ENCODE data around the gene PHF21B. TPM values are rescaled to one million over a fixed set of nuclear protein-coding genes. Genes with fewer than 3 reads are reported as not detected.
"Not testable (repeated sequence)": the region's sequence is repeated elsewhere in the genome, so short reads cannot be mapped to it uniquely, and the experiment has no call there.

The PHF21B gene
- total RNA-seq, 1 donor from 2014 or later, result 3.9 TPM

DNA sequence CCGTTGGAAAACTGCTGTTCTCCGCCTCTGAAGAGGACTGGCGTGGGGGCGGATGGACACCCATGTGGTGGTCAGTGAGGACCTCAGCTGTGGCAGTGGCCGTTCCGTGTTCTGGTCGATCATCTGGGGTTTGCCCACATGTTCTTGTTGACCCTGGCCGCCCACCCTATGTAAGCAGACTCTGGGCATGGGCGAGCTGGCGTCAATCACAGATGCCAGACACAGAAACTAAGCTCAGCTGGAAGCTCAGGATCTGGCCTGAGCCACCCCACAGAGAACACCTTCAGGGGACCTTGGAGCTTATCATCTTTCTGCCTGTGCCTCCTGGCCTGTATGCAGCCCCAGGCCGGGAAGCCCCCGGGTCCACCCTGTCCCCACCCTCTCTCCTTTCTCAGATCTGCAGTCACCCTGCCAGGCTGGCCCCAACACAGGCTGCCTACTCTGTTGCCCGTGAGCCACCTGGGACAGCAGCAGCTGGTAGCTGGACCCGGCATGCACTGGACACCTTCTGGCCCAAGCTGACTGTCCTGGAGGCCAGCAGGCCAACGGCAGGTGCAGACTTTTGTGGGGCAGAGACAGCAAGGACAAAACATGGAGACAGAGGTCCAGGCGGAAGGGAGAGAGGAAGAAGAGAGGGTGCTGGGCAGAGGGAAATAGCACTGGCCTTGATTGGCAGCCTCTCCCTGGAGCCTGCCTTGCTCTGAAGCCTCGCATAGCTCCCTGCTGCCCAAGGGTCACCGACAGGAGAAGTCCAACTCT, 91.5 kb downstream of the PHF21B start:
- DNase-seq (ENCODE audit: low spot score), result no peak

DNA sequence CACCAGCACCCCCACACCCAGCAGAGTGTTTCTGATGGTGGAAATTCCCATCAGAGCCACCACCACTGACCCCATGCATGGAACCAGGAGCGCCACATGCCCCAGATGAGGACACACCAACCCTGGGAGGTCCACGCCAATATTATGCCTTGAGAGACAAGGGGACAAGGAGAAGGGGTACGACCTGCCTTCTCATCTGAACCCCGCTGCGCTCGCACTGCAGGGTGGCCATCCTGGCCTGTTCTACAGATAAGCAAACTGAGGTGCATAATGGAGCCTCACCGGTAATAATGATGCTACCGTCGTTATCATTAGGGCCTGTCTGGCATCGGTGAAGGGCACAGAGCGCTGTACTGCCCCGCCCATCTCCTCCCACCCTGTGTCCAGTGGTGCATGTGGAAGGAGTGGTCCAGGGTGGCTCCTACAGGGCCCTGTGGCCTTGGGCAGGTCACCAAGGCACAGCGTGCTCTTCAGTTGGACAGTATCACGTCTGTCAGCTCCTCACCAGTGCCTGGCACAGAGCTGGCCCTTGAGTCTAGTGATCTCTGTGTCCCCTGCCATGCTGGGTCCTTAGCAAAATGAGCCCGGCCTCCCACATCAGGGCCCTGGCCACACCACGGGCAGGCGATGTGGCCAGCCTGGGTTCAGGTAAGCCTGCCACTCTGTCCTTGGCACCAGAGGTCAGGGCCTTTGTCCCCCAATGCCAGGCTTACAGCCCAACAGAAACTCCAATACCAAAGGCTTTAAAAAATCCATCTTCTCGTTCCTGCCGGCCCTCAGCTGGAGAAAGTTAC, 92.2 kb downstream of the PHF21B start:
- DNase-seq (ENCODE audit: low spot score), result no peak

DNA sequence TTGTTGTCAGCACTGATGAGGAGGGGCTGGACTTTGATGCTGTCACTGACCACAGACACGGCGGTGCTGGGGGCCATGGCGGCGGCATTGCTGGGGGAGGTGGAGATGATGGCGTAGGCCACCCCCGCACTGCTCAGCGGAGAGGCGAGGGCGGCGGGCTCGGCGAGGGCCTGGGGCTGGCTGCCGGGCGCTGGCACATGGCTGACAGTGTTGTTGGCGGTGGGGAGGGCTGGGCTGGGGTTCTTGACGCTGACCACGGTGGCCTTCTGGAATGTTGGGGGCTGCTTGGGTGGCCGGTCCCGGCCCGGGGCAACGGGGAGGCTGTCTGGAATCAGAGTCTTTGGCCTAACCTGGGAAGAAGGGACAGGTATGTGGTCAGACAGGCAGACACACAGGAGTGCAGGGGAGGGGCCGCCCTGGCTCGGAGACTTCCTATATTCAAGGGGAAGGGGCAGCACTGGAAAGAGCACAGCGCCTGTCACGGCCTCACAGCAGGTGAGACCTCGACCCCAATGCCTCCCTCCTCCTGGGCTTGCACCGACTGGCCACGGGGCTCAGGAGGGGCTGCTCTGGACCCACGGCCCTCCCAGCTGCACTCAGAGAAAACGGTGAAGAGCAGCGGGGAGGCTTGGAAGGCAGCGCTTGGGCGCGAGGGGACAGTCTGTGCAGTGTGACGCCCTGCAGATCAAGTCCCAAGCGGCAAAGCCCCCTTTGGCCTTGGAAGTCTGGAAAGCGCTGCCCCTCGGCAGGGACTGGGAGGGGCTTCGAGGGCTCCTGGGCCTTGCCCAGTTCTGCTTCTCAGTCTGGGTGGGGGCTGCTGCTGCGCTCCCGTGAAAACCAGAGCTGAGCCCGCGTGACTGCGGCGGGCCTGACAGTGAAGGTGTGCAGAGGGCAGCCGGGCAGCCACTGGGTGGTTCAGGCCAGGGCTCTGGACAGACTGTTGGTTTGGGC, 93.2 kb downstream of the PHF21B start:
- no peak for DNase-seq (ENCODE audit: low spot score)

DNA sequence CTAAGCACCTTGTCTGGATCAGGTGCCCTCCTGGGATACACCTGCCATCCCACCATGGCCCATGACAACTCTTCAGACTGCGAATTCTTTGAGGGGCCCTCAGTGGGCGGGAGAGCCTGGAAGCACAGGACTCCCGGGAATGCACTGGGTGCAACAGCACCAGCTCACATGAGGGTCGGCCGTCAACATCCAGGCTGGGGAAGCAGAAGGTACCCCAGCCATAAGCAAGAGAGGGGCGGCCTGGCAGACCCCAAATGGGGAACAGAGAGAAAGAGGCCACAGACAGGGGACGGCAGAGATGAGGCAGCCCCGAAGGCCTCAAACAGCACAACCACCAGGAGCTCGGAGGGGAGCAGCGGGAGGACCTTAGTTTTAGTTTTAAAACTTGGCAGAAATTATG, 94.4 kb downstream of the PHF21B start:
- DNase-seq (ENCODE audit: low spot score), result no peak

DNA sequence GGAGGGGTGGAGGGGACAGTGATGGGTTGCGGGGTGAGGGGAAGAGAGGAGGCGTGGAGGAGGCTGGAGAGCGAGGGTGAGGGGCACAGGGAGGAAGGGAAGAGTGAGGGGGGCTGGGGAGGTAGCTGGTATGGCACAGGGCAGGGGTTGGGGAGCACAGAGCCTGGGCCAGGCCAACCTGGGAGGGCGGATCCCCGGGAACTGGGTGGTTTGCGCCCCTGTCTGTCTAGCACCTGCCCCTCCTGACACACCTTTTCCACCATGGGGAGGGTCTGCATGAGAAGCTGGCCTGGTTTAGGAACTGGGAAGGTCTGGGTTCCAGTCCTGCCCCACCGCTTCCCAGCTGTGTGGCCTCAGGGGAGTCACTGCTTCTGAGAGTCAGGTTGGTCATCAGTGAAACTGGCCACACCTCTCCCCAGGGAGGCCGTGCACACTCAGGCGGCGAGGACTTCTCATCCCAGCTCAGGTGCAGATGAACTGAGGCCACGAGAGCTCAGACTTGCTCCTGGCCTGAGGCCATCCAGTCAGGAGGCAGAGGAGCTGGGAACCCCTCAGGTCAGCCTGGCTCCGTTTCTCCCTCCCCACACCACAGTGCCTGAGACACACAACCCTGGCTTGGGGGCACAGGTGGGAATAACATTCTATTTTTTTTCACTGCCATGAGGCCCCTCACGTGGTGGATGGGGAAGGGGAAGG, 95.6 kb downstream of the PHF21B start:
- no peak for DNase-seq (ENCODE audit: low spot score)

DNA sequence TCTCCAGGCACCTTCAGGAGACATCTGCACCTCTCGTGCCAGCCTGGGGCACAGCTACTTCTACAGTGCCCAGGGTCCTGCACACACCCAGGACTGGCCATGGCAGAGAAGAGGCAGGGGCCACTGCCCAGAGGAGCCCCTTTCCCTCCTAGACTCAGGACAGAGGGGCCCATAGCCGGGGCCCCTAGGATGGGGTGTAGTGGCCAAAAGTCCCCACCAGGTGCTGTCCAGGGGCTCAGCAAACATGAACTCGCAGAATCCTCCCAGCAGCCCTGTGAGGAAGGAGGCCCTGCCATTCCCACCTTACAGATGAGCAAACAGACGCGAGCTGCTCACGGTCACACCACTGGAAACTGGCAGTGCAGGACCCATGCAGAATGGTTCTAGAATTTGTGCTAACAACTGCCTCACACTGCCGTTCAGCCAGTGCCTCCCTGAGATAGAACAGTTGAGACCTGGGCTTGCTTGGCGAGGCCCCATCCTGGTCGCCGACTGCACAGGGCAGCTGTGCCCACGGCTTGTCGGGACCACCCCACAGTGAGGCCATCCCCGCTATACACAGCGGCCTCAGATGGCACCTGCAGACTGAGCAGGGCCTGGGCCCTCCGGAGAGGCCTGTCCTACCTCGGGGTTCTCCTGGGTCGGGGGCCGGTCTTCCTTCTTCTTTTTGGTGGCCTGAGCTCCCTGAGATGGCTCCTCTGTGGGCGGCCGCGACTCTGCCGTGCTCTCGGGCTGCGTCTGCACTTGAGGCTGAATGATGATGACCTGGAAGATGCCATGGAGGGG, 96.4 kb downstream of the PHF21B start:
- no peak for DNase-seq (ENCODE audit: low spot score)

DNA sequence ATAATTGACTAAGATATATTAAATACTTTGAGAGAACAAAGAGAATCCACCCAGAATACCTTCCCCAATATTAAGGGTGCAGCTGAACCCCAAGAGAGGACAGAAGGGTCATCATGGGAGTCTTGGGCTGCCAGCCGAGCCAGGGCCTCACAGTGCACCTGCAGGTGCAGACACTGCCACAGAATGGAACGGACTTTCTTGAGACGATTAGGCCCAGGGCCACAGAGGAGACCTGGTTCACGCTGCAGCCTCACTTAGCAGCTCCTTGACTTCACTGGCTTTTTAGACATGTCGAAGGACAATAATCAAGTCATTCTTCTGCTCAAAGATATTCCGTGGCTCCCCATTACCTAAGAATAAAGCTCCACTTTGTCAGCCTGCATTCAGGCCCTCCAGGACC, 100.6 kb downstream of the PHF21B start:
- DNase-seq (ENCODE audit: low spot score), result no peak

DNA sequence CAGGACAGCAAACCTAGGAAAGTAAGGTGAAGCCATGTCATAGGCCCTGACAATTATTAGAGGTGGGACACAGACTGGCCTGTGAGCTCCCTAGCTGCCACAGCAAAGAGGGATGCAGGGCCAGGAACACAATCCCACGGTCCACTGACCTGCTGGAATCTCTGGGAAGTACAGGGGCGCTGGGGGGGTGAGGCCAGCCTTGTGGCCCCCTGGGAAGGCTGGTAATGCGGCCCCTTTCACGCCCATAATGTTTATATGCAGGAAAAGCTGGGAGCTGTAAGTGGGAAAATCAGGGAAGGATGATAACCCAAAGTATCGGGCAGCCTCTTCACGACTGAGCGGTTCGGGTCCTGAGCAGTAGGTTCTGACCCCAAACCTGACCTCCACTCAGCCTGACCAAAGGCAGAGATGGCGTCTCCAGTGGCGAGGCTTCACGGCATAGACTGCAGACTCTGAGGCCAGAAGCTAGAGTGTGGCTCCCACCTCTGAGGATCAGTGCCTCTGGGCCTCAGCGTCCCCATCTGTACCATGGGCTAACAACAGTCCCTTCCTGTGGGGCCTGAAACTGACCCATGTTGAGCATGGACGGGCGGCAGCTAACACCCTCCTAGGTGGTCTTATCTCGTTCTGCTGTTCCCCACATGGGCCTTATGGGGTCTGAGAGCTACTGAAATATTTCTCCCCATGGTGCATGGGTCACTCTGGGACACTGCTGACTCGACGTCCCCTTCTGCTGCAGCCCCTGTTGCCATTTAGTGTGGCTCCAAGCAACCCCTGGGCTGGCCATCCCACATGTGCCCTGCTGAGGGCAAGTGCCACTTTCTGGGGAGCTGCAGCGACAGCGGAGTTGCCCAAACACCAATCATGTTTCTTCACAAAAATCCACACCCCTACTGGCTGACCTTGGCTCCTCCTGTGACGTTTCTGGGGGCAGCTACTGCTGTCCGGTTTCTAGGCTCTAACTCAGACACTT, 101.8 kb downstream of the PHF21B start:
- DNase-seq (ENCODE audit: low spot score), result no peak

DNA sequence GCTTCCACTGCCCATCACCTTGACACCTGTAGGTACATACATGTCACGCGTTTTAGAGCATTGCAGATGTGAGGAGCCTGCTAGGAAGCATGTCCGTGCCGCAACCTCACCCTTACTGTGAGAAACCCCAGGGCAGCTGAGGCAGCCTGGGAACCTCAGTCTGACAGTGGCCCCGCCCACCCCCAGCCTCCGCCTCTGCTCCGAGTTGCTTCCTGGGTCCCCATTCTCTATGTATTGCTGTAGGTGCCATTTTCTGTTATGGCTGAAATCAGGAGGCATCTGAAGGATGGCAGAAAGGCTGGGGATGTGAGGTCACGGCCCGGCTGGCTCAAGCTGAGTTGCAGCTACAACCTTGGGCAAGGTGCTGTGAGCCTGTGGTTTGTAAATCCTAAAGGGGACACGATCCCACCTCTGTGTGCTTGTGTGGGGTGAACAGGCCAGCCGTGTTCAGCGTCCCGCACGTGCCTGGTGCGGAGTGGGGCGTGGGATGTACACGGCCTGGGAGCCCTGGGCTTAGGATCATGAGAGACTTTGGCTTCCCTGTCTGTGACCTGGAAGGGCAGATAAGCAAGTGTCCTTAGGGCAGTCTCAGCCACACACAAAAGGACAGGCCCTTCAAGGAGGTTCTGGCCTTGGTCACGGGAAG, 102.7 kb downstream of the PHF21B start:
- no peak for DNase-seq (ENCODE audit: low spot score)

DNA sequence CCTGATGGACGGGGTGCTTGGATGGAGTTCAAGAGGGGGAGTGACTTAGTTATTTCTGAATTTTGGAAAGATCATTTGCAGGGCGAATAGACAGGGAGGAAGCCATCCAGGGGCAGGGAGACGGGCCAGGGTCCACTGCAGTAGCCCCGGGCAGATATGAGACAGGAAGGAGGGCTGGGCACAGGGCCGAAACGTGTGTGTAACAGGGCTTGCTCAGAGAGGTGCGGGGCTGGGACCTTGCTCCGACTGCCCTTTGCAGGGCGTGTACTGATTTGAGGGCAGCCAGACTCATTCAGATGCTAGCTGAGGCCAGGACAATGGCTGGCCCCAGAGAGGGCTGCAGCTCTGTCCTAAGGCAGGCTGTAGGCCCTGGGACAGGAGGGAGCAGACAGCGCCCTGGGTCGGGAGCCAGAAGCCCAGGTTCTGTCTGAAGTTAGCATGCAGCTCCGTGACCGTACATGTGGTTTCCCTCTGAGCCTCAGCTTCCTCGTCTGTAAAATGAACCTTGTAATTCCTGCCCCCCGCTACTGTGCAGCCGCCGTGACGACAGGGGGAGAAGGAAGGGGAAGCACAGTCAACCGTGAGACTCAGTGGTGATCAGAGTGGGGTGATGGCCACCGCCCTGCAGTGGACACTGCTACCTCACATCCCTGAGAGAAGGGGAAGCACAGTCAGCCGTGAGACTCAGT, 103.4 kb downstream of the PHF21B start:
- DNase-seq (ENCODE audit: low spot score), result no peak

DNA sequence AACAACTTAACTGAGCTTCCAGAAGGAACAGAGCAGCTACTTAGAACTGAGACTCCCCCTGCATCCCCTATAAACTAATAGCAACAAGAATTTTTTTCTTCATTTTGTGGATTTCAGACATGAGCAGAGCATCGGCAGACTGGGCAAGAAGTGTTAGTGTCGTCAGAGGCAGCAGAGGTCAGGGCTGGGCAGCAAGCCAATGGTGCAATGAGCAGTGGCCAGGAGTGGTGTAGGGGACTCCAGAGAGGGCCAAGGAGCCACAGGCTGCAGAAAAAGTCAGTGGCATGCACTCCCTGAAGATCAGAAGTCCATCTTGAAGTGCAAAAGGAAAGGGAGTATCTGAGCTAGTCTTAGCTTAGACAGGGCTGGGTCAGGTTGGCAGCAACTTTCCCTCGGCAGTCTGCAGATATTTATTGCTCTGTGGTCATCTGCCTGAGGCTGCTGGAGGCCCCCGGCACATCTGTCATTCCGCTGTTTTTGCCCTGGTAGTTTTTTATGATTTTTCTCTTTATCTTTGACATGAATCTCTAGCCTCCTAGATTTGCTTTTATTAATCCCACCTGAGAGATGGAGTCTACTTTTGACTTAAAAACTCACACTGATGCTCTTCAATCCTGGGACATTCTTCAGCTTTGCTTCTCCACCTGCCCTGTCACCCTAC, 105.2 kb downstream of the PHF21B start:
- not testable (repeated sequence) for DNase-seq (ENCODE audit: low spot score)

DNA sequence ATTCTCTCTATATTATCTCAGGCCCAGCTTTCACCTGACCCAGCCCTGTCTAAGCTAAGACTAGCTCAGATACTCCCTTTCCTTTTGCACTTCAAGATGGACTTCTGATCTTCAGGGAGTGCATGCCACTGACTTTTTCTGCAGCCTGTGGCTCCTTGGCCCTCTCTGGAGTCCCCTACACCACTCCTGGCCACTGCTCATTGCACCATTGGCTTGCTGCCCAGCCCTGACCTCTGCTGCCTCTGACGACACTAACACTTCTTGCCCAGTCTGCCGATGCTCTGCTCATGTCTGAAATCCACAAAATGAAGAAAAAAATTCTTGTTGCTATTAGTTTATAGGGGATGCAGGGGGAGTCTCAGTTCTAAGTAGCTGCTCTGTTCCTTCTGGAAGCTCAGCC, 106.6 kb downstream of the PHF21B start:
- not testable (repeated sequence) for DNase-seq (ENCODE audit: low spot score)

DNA sequence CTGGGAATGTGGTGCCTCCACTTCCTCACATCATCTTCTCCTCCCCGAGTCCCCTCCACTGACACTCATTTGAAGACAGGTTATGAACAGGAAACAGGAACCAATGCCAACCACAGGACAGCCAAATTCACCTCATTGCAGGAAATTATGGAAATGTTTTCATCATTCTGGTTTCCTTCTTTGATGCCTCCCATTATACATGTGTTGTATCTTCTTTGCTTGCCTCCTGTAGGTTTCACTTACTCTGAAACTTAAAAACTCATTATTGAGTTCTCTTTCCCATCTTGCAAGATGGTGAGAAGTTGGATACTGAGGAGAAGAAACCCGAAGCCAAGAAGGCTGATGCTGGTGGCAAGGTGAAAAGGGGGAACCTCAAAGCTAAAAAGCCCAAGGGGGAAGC, 108.5 kb downstream of the PHF21B start:
- DNase-seq (ENCODE audit: low spot score), result no peak

DNA sequence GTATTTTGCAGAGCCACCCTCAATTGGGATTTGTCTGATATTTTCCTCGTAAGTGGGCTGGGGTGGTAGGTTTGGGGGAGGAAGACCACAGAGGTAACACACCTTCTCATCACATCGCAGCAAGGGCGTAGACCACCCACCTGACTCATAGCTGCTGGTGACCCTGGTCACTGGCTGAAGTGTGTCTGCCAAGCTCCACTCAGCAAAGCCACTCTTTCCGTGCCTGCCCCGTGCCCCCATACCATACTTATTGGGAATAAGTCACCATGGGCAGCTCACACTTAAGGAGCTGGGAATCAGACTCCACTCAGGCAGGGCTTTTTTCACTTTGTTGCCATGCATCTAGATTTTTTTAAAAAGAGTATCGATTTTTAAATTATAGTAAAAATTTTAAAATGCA, 111.6 kb downstream of the PHF21B start:
- peak; percentile 29 for DNase-seq (ENCODE audit: low spot score)

DNA sequence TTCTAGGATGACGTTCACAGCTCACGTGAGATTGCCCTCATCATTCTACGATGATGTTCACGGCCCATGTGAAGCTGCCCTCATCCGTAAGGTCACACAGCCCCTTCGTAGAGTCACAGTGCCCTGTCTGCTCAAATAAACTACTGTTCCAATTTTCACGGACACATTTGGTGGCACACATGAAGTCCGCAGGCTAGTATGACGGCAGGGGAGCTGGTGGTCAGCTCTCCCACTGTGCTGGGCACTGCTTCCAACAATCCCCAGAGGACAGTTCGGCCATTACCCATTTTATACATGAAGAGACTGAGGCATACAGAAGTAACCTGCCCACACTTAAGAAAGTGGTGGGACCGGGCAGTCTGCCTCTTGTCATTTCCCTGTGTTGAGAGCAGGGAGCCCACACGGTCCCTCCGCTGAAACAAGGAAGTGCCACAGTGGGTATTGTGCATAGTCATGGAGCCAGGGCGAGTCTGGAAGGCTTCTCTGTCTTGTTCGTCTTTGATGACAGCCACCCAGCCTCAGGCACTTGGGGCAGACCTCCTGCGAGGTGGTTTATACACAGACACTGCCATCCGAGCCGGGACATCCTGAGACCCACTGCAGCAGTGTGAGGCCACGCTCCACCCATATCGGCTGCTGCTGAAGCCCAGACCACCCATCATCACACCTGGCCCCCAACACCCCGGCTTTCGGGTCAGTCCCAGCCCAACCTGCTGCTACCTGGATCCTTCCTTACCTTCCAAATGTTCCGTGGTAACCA, 114.3 kb downstream of the PHF21B start:
- no peak for DNase-seq (ENCODE audit: low spot score)

DNA sequence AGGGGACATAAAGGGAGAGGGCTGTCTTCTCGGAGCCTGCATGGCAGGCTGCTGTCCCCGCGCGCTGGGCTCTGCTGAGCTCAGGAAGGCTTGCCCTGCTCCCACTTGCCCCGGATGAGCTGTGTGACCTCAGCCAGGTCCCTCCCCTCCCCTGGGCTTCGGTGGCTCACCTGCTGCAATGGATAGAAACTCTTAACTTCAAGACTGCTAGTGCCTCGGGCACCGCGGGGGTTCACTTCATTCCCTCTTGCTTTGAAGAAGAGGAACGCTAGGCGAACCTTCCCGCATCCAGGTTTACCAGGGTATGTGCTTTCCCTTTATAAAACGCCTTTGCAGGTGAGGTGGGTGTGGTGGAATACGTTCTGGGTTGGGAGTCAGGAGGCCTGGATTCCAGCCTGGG, 115.0 kb downstream of the PHF21B start:
- DNase-seq (ENCODE audit: low spot score), result no peak

DNA sequence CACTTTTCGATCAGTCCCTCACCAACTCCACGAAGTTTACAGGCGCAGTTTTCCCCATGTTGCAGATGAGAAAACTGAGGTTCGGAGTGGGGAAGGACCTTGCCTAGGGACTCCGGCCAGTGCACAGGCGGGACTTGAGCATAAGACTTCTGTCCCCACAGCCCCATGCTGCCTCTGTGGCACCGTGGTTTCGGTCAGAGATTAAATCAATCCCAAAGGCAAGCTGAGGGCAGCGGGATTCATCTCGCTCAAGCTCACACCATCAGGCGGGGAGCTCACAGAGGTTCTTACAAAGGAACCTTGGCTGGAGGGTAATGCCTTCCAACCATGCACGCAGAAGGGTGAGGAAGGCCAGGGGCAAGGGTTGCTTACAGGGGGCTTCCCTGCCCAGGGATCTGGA, 115.5 kb downstream of the PHF21B start:
- no peak for DNase-seq (ENCODE audit: low spot score)

Data from ureter (tissue), 1 donor.